SH-SY5Y (cell line): ENCODE results near the gene UGT1A7.

Experiments
- GATA2 ChIP-seq: IDR thresholded peaks from 2 replicates; pipeline ENCODE4 v1.6.1; 2011; ENCODE audit warnings: mild to moderate bottlenecking, low read depth, low read length
- GATA3 ChIP-seq: IDR thresholded peaks from 2 replicates; pipeline ENCODE4 v1.6.1; 2011; ENCODE audit warnings: low read depth, mild to moderate bottlenecking, low read length, moderate library complexity

DNA sequence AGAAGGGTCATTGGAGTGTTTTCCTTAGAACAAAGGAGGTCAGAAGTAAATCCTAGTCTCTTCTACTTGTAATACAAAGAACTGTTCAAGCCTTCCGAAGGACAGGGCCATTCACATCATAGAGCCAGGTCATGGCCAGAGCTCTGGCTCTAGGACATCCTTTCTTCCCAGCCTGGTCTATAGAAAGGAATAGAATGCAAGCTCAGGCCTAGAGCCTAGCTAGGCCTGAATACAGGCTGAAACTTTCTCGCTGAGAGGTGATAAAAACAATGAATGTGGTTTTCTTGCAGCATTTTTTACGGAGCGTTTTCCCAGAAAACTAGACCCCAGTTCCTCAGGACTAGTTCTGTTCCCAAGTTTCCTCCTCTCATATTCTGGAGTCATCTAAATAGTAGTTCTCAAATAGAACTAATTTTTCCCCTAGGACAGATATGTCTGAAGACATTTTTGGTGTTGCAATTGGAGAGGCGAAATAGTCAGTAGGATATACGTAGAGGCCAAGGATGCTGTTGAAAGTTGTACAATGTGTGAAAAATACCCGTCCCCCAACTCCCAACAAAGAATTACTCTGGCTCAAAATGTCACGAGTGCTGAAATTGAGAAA, 17.8 kb downstream of the UGT1A7 start:
- TF ChIP-seq GATA2, result no peak
- TF ChIP-seq GATA3, result no peak
